HK-2 (cell line): ENCODE measurements around the gene TRPM6.
A peak's percentile ranks its signal among the peaks of the same experiment; 100 is the strongest.

ENCODE experiments used
- DNase-seq: peaks from one replicate; pipeline ENCODE4 v3.0.0-alpha.2; 2018; ENCODE audit not compliant: unreplicated experiment

TRPM6 gene

DNA sequence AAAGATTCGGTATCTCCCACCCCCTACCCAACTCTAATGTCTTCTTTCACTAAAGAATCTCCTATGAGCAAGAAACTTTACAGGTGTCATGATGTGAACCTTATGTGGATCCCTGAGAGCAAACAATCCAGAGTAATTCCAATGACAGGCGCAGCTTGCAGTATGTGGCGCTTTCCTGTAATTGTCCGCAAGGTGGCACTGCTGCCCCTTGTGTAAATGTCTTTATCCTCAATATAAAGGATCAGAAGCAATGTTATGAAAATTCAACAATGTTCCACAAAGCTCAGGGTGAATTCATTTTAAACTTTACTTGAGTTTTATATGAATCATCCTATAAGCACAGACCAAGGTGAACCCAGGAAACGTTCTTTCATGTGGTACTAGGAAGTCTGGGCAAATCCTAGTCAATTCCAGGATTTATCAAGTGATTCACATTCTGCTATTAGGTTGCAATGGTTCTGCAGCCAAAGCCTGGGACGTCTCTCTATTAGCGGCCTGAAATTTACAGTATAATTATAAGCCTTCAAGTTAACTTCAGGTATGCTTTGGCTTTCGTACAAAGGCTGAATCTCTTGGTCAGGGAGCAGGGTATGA is 113.7 kb downstream of the TRPM6 start:
- DNase-seq: peak; percentile 17

DNA sequence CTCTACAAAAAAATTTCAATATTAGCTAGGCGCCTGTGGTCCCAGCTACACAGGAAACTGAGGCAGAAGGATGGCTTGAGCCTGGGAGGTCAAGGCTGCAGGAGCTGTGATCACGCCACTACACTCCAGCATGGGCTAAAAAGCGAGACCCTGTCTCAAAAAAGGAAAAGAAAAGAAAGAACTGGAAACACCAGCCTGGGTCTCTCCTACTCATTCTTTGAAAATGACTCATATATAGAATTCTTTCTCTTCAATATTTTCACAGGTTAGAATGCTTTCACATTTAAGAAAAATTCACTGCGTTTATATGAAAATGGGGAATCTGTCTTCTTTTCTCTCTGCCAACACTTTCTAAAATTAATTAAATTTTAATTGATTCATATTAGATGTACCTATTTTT is 115.6 kb downstream of the TRPM6 start:
- DNase-seq: no peak

DNA sequence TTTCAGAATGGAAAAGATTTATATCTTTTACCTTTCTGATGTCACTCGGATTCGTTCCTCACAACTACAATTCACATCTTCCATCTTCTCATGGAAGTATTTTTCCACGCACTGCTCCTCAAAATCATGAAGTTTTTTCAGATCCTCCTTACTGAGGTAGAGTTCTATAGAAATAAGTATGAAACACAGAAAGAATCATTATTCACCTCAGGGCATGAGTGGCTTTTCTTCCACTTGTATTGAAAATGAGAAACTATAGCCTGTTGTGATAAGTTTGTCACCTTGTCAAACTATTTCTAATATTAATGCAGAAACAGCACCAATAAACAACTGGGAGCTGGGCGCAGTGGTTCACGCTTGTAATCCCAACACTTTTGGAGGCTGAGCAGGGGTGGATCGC is 116.0 kb downstream of the TRPM6 start:
- no peak for DNase-seq

DNA sequence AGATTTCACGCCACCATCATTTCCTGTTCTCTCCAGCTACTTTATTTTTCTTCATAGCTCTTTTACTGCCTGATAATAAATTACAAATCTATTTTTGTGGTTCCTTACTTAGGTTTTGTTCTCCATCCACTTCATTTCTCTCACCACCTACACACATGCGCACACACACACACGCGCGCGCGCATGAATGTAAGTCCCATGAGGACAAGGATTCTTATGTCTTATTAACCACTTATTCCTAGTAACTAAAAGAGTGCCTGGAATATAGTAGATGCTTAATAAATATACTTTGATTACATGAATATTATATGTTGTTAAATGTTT is 116.5 kb downstream of the TRPM6 start:
- DNase-seq: no peak

DNA sequence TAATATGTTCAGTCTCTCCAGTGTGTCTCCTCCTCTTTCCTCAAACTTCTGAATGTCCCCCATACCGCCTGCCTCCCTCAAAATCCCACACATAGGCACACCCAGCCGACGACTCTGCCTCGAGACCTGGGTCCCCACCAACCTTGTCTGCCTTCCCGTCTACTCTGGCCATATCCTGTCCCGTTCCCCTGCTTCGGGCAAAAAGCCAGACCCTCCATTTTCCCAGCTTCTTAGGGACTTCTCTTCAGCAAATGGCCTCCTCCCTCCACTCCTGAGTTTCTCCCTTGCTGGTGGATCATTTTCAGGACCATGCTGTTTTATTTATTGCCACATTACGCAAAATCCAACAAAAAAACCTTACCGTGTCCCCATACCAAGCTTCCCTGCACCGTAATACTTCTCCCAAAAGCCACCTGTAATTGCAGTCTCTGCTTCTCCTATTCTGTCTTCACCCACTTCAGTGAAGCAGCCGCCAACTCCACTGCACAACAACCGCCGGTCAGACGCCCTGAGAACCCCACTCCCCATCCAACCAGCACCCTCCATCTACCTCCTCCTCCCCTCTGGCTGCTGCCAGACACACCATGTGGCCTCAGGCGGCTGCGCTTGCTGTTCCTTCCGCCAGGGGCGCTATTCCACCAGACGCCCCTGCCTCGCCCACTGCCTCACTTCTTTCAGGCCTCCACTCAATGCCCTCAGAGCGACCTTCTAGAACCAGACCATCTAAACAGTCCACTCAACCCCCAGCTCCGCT is 117.0 kb downstream of the TRPM6 start:
- no peak for DNase-seq

DNA sequence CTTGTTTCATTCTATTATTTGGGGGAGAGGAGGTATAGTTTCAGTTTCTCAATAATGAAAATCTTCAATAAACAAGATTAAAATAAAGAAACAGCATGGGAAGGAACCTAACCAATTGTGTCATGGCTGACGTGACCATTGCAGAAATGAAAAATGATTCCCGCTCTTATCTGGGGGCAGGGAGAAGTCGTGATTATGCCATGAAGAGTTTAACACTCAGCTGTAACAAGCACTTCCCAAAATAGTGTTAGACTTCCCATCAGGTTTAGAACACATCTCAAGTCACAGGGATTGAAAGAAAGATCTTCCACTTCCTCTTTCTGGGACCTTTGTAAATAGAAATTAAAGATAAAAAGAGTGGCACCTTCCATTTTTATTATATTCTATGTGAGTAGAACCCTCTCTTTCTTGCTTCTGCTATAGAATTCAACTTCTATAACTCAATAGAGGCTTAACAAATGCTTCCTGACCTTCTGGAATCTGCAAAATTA is 122.2 kb downstream of the TRPM6 start:
- no peak for DNase-seq

DNA sequence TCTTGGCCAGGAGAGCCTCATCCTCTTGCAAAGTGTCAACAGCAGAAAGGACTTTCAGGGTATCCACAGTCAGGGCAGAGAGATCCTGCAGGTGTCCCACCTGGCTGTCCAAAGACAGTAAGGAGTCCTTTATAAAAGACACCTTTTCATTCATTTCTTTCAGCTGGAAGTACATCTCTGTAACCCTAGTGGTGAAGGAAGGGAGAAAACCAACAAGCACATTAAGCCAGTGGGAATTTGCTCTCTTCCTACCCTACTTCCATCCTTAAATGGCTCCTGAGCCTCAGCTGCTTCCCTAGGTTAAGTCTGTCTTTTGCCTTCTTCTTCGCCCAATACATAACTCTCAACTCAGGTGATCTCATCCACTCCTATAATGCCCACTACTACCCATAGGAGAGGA is 124.8 kb downstream of the TRPM6 start:
- DNase-seq: no peak

DNA sequence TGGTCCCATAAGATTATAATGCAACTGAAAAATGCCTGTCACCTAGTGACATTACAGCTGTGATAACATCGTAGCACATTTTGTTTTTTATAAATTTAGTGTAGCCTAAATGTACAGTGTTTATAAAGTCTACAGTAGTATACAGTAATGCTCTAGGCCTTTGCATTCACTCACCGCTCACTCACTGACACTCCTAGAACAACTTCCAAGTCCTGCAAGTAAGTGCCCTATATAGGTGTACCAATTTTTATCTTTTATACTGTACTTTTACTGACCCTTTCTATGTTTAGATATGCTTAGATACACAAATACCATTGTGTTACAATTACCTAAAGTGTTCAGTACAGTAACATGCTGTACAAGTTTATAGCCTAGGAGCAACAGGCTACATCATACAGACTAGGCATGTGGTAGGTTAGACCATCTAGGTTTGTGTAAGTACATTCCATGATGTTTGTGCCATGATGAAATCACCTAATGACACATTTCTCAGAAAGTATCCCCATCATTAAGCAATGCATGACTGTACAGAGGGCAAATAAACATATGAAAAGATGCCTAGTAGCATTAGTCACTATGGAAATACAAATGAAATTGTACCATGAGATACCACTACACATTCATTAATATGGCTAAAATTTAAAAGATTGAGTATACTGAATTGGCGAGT is 127.6 kb downstream of the TRPM6 start:
- DNase-seq: no peak

DNA sequence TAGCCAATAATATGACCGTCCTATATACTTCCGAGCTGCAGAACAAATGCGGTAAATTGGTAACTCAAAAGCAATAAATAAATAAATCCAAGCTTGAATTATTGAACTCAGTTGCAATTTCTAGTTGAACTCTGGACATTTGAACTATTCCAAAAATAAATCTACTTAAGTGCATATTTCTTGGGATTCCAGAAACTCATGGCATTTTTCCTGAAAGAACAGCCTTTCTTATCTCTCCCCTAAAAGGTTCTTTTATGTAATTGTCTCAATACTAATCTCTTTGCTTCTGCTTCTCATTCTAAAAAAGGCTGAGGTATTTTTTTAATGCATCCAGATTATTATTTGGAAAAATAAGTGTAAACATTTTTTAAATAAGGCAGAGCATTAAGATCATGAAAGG is 131.7 kb downstream of the TRPM6 start:
- no peak for DNase-seq

DNA sequence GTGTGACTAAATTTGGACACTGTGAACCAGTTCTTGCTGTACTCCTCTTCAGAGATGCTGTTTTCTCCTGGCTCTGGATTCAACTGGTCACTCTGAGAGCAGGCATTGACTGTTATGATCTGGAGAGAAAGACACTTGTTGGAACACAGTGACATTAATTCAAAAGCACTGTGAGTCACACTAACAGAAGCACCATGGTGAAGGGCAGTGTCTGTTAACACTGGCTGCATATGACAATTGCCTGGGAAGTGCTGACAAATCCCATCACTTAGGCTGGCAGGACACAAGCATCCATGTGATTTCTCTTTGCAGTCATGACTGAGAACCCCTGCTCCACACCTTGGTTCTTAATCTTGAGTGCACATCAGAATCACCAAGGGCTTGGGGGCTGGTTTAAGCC is 132.4 kb downstream of the TRPM6 start:
- DNase-seq: no peak

DNA sequence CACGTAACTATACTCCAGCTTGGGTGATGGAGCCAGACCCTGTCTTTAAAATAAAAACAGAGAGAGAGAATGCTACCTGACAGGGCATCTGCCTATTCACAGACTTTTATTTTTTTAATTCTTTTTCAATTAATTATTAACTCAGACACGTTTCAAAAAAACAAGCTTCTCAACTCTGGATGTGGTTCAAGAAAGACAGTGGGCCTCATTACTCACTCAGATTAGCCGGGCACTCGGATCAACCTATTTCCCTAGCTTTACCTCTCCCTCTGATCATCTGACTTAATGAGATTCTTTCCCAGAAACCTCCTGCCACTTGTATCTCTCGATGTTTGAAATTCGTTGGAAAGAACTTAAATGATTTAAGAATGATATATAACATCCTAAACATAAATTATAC is 134.1 kb downstream of the TRPM6 start:
- no peak for DNase-seq

DNA sequence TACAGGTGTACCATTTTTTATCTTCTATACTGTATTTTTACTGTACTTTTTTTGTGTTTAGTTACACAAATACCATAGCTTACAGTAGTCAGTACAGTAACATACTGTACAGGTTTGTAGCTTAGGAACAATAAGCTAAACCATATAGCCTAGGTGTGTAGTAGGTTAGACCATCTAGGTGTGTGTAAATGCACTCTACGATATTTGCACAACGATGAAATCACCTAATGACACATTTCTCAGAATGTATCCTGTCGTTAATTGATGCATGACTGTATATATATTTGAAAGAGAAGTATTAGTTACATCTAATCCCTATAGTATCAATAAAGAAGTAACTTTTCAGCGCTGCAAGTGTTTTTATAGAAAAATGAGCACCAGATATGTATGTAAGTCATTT is 138.8 kb downstream of the TRPM6 start:
- no peak for DNase-seq

DNA sequence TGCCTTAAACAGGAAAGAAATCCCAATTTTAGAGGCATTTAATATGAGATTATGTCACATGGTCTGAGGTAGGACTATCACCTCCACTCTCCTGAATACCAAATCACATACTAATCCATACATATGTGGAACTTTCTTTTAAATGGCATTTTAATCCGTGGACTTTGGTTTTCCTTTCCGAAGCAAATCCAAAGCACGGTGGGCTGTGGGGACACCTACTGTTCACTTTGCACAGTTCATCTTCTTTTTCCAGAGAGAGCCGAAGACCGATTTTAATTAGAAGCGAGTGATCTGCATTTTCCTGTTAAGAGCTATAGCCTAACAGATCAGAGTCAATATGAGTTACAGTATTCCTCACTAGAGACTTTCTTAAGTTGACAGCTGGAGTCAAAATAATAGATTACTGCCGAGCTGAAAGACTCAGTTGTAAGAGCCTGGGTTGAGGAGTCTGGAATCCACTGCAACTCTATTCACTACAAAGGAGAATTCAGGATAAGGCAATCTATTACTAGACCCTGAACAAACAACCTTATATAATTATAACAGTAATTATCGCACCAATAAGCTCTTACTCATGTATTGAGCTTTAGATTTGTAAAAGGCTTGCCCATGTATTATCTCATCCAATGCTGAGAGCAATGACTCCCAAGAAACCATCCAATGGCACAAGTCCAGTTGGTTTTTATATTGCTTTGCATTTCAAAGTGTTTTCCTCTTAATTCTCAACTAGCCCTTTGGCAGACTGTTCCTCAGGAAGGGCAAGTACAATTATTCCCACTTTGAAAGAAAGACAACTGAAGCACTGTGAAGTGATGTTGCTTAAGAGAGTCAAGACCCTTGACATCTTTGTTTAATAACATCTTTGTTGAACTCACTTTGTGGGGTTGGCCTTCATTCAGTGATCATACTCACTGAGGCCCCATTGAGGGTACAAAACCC is 144.7 kb downstream of the TRPM6 start:
- peak; percentile 1 for DNase-seq

DNA sequence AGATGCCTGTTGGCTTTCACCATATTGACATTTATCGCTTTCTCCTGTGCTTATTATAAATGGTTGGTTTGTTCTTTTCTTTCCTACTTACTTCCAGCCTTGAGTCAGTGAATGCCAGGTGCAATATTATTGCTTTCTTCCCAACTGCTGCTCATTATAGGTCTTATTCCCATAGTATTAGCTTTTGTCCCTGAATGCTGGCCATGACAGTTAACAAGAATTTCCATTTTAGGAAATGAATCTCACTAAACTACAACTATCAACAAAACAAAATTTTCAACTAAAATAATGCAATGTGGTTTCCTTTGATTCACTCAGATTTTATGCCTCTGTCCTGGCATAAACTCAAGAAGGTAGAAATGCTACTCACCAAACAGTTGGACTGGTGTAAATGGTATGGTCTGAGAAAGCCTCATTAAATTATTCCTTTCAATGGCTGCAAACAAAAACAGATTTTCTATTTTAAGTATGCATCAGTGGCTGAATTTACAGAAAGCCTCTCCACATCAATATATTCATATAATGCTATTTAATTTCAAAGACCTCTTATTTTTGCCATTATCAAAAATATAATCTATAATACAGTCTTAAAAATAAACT is 145.4 kb downstream of the TRPM6 start:
- DNase-seq: no peak

DNA sequence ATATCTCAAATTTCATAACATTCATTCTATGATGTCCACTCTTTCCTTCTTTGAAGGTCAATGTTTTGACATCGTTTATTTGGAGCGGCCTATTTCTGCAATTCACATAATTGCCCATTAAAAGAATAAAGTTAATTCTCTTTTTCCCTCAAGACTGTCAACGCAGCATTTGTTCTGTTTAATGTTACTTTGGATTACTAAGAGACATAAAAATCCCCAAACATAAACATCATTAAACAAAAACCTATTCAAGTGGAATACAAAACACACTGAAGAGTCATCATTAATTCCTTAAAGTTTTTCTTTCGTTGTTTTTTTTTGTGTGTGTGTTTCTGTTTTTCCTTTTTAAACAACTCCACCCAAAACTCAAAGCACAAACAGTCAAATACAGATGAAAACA is 151.1 kb downstream of the TRPM6 start:
- no peak for DNase-seq

DNA sequence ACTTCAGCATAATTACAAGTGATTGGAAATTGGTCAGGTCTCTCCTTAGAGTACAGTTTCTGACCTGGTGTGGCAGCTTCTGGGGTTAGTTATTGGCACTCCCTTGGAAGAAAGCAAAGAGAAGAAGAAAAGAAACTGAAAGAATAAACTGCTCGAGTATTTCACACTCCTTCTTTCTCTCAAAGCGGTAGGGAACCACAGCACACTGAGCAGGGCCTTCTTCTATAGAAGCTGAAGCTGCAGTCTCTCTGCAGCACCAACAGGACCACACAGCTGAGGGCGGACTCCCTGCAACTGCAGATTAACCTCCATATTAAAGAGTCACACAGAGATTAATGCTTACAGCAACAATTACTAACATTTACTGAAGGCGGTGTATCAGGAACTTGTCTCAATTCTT is 152.0 kb downstream of the TRPM6 start:
- no peak for DNase-seq

DNA sequence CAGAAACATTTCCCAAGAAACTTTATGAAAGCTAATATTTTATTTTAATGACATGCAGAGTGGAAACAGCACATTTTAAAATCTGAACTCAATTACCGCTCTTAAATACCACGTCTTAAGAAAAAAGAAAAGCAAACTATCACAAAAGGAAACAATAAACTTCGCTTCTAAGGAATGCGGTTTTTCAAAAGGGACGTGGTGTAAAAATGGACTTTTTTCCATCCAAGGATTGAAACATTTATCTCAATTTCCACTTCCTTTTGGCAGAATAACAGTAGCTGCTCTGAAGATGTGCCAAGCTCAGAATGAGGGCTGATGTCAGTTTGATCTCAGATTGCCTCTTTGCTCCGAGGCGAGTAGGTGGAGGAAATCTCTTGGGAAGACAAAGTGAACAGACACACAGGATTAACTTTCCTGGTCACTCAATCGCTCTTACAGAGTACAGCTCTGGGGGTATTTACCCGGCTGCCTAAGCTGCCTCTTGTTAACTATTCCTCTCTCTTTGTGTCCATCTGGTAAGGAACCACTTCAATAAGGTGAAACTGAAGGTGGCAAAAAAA is 158.5 kb downstream of the TRPM6 start:
- no peak for DNase-seq

DNA sequence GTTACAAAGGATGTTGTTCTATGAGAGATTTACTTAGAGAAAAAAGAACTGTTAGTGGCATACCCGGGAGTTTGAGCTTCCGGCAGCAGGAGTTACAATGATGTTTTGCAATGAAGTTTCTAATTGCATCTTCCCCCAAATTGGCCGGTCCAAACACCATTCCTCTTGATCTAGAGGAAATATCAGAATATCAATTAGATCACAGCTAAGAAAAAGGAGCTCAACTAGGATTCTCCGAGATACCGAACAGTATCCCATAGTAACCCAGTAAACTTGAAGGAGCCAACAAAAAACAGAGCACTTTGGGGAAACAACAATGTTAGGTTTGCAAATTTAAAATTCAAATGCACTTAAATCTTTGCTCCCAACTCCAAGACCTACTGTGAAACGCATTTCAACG is 159.5 kb downstream of the TRPM6 start:
- DNase-seq: no peak

DNA sequence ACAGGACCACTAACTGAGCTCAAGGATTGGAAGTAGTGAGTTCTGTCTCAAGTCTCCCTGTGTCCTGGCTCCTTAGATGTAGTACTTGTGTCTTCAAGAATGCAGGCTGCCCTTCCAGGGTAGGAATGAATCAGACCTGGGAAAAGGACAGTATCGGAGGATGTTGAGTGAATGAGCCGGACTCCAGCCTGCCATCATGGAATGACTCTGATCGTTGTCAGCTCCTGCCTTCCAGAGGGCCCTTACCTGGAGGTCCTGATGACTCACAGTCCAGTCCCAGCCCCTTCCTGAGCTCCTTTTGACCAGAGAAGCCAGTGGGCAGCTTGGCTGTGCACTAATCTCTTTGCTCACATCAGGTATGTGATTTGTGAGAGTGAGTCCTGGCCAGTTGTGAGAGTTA is 161.1 kb downstream of the TRPM6 start:
- no peak for DNase-seq

DNA sequence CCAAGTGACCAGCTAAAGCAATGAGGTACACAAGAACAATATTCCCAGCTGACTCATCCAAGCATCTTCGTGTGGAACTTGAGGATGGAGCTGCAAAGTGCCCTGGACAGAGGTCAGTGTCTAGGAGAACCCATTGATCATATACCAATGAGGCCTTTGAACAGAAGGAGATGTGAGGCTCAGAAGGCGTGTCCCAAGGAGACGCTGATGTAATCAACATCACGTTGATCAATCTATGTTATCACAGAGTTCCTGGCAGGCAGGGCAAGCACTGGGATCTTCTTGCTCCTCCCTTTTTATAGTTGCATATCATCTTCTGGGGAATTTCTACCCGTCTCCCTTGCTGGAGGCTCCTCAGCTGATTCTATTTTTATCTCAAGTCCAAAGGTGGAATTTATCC is 163.4 kb downstream of the TRPM6 start:
- DNase-seq: no peak
